CD4-positive, alpha-beta T cell treated with Interleukin-15 for 4 hours (primary cell): ENCODE data around the gene CAPZA1.
A peak's percentile ranks its signal among the peaks of the same experiment; 100 is the strongest.
"Not testable (repeated sequence)": the region's sequence is repeated elsewhere in the genome, so short reads cannot be mapped to it uniquely, and the experiment has no call there.

Experiments
- DNase-seq: peaks from one replicate; pipeline ENCODE4 v3.0.0-alpha.2; 2020; ENCODE audit warnings: low spot score

Gene CAPZA1

GRCh38 chr1:112628516-112628915 is 8.9 kb downstream of the CAPZA1 start:
- DNase-seq, result no peak

- no peak for DNase-seq
Measured at GRCh38 chr1:112629256-112629655, 9.6 kb downstream of the CAPZA1 start.

GRCh38 chr1:112633628-112634027 is 14.0 kb downstream of the CAPZA1 start:
- no peak for DNase-seq

GRCh38 chr1:112634367-112634766 is 14.7 kb downstream of the CAPZA1 start:
- DNase-seq, result no peak

- no peak for DNase-seq
Measured at GRCh38 chr1:112636056-112636455, 16.4 kb downstream of the CAPZA1 start.

GRCh38 chr1:112636597-112637253 is 17.1 kb downstream of the CAPZA1 start:
- no peak for DNase-seq

- no peak for DNase-seq
Measured at GRCh38 chr1:112637254-112638109, 17.9 kb downstream of the CAPZA1 start.

- no peak for DNase-seq
Measured at GRCh38 chr1:112638110-112638428, 18.4 kb downstream of the CAPZA1 start.

GRCh38 chr1:112640437-112640836 is 20.8 kb downstream of the CAPZA1 start:
- DNase-seq, result not testable (repeated sequence)

GRCh38 chr1:112643080-112643479 is 23.4 kb downstream of the CAPZA1 start:
- DNase-seq, result no peak

GRCh38 chr1:112646225-112646624 is 26.6 kb downstream of the CAPZA1 start:
- DNase-seq, result no peak

- no peak for DNase-seq
Measured at GRCh38 chr1:112651205-112651604, 31.6 kb downstream of the CAPZA1 start.

GRCh38 chr1:112665857-112666256 is 46.2 kb downstream of the CAPZA1 start:
- DNase-seq, result no peak

GRCh38 chr1:112666946-112667345 is 47.3 kb downstream of the CAPZA1 start:
- no peak for DNase-seq

GRCh38 chr1:112672009-112672408 is 52.4 kb downstream of the CAPZA1 start:
- no peak for DNase-seq

GRCh38 chr1:112672842-112673241 is 53.2 kb downstream of the CAPZA1 start:
- DNase-seq, result no peak

- DNase-seq, result peak; percentile 28
Measured at GRCh38 chr1:112673592-112674439, 54.2 kb downstream of the CAPZA1 start.

- peak; percentile 55 for DNase-seq
Measured at GRCh38 chr1:112674440-112674985, 54.9 kb downstream of the CAPZA1 start, which contains the start of gene MOV10. Gene MOV10, plus strand, starts transcription at chr1:112674659. Its CDS starts 254 bp downstream, at chr1:112674913.

GRCh38 chr1:112674986-112675727 is 55.5 kb downstream of the CAPZA1 start:
- DNase-seq, result peak; percentile 14

- no peak for DNase-seq
Measured at GRCh38 chr1:112675728-112676381, 56.2 kb downstream of the CAPZA1 start.

- DNase-seq, result no peak
Measured at GRCh38 chr1:112676543-112676942, 56.9 kb downstream of the CAPZA1 start.
